GM19328 (cell line): ENCODE measurements around the gene ABI2.
"Not testable (repeated sequence)": the region's sequence is repeated elsewhere in the genome, so short reads cannot be mapped to it uniquely, and the experiment has no call there.

Source experiments
- ATAC-seq: cut with Tn5 transposase; IDR thresholded peaks from one replicate; pipeline ENCODE4 v1.9.1; 2021; ENCODE audit warnings: mild to moderate bottlenecking, moderate library complexity; ENCODE audit not compliant: unreplicated experiment

Gene ABI2

DNA sequence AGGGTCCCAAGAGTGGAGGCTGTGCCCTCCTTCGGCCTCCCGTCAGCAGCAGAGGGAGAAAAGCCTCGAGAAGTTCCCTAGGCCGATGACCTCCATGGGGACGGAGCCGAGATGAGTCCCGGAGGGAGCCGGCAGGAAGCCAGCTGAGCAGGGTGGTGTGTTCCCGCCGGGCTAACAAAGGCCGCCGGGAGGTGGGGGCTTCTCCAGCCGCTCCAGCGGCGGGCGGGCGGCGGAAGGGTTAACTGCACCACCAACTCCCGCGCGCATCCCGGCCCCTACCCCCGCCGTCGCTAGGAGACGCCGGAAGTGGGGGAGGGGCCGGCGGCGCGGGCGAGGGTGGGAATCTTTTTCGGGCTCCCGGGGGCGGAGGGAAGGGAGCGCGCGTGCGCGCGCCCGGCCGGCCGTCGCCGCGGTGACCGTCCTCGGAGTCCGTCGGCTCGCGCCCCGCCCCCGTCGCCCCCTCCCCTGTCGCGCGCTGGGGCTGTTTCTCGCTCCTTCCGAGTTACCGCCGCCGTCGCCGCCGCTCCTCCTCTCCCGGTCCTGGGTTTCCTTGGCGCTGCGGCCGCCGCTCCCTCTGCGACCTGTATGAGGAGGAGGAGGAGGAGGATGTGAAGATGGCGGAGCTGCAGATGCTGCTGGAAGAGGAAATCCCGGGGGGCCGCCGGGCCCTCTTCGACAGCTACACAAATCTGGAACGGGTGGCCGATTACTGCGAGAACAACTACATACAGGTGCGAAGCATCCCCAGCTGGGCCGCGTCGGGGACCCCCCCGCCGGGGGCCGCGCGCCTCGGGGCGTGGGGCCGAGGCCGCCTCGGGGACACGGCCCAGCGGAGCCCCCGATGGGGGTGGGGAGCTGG is at the start of gene ABI2:
TSS of gene ABI2 (plus strand) at position 494 of the 859 bp plus-strand sequence. CDS start at position 615, 121 bp downstream.
- peak; percentile 69 for ATAC-seq

DNA sequence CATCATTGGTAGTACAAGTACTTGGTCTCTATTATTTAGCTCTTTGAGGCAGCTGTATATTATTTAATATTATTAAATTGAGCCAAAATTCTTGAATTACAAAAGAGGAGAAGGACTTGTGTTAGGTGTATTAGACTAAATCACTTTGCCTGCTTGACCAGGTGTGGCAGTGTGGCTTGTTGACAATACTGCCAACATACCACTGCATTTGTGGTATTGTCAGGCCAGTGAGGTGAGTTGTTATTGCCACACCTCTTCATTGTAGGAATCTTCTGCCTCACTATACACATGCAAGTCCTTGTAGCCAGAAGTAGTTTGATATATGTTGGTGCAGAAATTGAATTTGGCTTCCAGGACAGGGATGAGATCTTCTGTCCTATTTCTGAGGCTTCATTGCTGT is 48.9 kb upstream of the ABI2 start:
- no peak for ATAC-seq

DNA sequence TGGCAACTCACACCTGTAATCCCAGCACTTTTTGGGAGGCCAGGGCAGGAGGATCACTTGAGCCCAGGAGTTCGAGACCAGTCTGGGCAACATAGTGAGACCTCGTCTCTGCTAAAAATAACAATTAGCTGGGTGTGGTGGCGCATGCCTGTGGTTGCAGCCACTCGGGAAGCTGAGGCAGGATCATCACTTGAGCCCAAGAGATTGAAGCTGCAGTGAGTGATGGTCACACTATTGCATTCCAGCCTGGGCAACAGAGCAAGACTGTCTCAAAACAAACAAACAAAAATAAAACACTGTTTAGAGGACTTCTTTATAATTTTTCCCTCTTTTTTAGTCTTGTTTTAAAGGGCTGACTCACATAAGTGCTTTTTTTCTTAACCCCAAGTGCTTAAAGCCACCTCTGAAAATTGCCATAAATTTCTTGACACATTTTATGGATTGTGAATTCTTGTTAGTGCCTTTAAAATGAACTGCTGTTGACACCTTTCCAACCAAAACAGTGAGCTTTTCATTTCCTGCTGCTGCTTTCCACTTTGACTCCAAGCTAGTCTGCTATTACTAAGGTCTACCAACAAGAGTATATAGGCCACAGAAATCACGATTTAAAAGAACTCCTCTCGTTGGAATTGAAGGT is 47.6 kb upstream of the ABI2 start:
- ATAC-seq: no peak

DNA sequence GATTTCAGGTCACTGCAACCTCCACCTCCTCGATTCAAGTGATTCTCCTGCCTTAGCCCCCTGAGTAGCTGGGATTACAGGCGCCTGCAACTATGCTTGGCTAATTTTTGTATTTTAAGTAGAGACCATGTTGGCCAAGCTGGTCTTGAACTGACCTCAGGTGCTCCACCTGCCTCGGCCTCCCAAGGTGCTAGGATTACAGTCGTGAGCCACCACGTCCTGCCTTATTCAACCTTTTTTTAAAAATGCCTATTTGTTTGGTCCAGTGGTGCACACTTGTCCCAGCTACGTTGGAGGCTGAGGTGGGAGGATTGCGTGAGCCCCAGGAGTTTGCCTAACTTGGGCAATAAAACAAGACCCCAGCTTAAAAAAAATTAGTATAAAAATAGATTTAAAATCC is 46.1 kb upstream of the ABI2 start:
- no peak for ATAC-seq

DNA sequence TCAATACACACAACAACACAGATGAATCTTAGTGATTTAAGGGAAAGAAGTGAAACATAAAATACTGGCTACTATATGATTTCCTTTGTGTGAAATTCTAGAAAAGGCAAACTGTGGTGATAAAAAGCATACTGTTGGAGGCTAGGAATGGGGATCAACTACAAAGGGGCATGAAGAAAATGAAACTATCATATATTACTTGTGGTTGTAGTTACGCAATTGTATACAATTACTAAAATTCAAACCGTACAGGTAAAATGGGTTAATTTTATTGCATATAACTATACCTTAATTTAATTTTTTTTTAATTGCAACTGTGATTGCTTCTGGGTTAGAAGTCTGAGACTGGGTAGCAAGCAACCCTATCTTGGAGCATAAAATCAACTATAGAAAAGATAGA is 41.7 kb upstream of the ABI2 start:
- ATAC-seq: no peak

DNA sequence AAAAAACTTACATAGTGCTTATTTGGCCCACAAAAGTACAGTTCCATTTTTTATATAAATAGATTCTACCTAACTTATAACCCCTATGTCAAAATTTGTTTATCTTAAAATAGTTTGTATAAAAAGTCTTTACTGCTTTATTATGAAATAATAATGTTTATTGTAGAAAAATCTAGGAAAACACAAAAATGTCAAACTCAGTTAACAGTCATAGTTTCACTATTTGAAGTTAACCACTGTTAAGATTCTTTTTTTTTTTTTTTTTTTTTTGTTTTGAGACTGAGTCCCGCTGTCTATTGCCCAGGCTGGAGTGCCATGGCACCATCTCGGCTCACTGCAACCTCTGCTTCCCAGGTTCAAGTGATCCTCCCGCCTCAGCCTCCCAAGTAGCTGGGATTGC is 26.5 kb upstream of the ABI2 start:
- no peak for ATAC-seq

DNA sequence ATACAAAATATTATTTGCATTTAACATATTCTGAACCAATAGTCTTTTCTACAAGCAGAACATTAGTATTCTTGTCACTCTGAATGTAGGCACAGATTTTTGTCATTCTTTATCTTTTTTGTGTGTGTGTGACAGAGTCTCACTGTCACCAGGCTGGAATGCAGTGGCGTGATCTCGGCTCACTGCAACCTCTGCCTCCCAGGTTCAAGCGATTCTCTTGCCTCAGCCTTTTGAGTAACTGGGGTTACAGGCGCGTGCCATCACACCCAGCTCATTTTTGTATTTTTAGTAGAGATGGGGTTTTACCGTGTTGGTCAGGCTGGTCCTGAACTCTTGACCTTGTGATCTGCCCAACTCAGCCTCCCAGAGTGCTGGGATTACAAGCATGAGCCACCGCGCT is 25.6 kb upstream of the ABI2 start:
- ATAC-seq: not testable (repeated sequence)

DNA sequence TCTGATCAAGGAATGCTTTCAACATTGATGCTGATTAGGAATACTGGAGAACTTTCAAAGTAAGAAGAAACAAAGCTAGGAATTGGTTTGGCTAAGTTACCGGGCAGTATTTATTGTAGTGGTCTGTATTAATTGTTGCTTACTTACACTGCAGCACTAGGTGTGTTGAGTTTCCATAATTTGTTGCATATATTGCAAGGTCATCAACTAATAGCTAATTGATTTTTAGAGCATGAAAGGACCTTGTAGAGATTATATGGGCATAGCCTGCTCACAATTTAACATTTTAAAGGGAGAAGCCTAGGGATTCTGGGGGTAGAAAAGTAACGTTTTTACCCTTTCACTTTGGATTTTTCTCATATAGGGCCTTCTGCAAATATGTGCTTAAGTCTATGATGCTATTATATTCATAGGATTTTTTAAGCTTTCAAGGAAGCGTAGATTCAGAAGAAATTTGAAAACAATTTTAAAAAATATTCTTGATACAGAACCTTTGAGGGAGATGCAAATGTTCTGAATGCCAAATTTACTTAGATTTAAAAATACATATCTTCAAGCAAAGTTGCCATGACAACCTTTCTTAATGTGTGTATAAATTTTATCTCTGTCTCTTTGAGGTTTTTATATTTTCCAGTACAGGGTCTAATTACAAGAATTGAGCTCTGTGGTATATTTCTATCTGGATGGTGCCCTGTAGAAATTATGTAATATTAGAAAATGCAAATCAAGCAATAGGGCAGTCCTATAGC is 17.3 kb upstream of the ABI2 start:
- ATAC-seq: no peak

DNA sequence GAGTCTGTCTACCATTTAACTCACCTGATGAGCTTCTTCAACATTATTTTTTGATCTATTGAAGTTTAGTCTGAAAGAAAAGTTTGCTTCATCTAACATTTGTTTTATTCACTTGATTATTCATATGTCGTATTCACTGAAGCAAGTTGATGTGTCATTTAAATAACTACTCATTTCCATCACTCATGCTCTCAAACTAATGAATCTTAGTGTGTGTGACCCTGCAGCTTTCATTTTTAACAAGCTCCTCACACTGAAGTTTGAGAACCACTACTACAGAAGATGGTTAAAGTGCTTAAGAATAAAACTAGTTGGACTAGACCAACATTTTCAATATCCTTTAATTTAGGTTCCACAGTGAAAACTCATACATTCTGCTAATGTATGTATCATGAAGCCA is 1.8 kb upstream of the ABI2 start:
- no peak for ATAC-seq

DNA sequence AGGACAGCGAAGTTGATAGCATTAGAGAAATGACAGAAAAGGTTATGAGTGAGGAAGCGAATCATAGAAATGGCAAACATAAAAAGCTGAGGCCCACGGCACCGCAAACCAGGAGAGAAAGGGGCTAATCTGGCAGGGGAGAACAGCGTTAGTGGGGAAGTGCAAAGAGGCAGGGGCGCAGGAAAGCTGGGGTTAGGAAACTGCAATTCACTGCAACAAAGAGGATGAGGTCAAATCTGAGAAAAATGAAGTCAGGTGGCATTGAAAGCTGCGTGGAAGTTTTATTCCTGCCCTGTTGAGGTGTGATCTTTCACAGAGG is 653 bp upstream of the ABI2 start:
- ATAC-seq: no peak

DNA sequence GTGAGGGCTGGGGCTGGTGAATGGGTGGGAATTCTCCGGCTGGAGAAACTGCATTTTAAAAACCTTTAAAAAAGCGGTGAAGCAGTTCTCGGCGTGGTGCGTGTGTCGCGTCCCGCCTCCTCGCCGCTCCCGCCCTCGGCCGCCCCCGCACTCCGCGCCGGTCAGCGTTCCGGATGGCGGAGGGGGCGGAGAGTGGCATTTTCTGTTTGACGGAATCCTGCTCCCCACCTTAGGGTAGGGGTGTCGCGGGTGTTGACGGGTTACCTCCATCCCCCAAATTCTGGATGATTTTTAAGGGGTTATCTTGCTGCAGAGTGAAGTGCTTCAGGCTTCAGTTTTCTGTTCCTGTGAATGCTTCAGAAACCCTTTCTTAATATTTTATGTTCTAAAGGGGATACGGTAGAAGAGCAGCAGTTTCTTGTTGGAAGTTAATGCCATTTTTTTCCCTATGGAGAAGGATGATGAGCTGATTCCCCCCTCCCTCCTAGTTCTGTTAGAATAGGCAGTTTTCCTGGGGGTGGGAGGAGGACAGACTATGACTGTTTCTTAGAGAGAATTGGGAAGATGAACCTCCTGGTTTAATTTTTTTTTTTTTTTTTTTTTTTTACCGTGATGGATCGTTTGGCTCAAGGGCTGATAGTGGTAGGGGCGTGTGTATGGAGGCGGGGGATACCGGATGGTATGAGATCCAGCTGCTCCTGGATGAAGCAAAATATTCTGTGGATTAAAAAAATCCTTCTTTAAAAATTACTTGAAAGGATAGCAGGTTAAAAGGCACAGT is 756 bp downstream of the ABI2 start:
- ATAC-seq: peak; percentile 50

DNA sequence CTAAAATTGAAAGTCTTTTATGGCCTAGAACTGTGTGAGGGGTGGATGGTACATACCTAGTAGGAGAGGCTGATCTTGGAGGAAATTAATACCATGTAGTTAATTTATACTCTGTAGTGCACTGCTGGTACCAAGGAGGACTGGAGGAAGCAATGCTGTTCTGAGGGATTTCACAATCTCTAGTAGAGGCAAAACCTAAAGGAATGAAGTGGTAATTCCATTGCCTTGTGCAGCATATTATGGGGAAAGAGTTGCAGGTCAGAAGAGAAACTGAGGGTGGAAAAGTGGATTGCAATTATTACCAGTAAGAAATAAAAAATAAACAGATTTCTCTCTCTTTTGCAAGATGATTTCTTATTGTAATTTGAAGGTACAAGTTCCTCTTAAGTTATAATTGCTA is 2.2 kb downstream of the ABI2 start:
- ATAC-seq: no peak

DNA sequence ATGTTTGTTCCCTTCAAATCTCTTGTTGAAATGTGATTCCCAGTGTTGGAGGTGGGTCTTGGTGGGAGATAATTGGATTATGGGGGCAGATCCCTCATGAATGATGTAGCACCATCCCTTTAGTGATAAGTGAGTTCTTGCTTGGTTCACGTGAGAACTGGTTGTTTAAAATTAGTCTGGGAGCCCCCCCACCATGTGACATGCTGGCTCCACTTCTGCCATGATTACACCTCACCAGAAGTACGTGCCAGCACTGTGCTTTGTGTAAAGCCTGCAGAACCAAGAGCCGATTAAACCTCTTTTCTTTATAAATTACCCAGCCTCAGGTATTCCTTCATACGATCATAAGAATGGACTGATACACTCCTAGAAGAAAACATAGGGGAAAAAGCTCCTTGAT is 10.1 kb downstream of the ABI2 start:
- ATAC-seq: no peak

DNA sequence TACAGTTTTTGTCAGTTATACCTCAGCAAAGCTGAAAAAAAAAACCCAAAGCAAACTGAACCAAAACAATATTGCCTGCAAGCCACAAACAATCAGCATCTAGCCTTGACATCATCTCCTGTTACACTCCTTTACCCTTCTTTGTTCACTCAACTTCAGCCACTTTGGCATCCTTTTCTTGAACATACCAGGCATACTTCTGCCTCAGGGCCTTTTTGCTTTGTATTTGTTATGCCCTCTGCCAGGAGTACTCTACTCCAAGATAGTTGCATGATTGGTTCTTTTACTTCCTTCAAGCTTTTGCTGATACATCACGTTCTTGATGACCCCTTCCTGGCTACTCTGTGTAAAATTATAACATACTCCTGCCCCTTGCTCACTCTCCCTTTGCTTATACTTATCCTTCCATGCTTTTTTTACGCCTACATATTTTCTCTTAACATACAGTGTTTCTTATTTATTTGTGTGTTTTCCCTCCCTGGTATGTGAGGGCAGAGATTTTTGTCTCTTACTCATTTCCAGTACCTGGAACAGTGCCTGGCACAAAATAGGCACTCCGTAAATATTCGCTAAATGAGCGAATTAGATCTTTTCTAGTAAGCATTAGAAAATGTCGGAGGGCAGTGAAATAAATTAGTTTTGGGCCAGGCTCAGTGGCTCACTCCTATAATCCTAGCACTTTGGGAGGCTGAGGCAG is 12.7 kb downstream of the ABI2 start:
- no peak for ATAC-seq

DNA sequence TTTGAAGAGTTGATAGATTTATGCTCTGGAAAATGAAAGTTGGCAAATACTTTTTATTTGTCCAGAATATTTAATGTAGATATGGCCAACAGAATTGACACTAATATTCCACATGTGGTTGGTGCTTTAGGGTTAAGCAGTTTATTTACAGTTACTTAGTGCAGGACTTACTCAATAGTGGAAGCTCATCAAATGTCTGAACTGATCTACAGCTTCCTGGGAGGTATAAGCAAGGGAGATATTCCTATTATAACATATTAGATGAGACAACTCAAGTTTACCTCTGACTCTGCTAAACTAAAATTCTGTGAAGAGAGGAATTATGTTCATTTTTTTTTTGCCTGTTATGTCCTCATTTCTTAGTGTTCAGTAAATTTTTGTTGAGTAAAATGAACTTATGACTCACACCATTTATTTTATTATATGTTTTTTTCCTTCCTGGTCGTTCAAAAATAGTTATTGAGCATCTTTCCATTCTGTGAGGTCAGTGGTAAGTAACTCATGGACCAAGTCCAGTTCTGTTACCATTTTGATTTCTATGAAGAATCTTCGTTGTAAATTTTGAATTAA is 13.6 kb downstream of the ABI2 start:
- ATAC-seq: no peak

DNA sequence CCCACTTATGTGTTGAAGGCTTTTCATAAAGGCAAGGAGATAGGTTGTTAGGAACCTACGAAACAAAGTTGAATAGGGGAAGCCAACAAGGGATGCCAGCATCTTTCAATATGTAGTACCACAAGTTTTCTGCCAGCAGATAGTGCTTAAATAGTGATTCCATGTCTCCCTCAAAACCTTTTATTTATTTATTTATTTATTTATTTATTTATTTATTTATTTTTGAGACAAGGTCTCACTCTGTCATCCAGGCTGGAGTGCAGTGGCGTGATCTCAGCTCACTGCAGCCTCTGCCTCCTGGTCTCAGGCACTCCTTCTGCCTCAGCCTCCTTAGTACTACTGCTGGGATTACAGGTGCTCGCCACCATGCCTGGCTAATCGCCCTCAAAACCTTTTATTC is 14.2 kb downstream of the ABI2 start:
- not testable (repeated sequence) for ATAC-seq

DNA sequence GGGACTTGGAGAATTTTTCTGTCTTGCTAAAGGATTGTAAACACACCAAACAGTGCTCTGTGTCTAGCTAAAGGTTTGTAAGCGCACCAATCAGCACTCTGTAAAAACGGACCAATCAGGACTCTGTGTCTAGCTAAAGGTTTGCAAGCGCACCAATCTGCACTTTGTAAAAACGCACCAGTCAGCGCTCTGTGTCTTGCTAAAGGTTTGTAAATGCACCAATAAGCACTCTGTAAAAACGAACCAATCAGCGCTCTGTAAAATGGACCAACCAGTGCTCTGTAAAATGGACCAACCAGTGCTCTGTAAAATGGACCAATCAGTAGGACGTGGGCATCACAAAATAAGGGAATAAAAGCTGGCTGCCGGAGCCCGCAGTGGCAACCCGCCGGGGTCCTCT is 16.5 kb downstream of the ABI2 start:
- ATAC-seq: no peak

DNA sequence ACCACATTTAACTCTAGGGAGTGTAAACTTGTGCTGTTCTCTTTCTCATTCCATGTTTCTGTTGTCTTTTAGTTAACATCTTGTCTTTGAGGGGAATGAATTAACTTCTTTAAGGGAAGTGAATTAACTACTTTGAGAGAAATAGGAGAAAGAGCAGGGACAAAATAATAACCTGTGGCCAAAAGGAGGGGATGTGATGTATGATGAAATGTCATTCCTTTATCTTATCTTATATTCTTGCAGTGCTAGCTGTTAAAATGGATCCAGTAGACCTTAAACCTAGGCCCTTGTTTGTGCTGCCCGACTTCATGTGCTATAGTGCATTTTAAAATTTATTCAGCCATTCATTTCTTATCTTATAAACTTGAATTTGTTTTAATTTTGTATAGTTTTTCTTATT is 18.4 kb downstream of the ABI2 start:
- no peak for ATAC-seq

DNA sequence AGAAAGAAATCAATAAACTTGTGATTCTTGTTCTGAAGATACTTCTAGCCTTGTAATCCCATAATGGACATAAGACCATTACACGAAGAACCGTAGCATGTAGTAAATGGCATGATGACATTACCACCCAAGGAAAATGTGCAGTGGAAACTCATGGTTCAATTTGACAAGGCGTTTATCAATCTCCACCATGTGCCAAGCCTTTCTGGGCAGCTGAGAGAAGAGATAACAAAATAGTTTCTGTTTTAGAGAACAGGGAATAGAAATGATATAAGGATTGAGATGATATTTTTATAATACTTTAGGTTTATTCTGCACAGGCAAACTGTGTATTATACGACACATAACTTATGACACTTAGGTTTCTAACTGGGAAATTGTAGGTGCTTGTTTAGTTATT is 19.2 kb downstream of the ABI2 start:
- no peak for ATAC-seq

DNA sequence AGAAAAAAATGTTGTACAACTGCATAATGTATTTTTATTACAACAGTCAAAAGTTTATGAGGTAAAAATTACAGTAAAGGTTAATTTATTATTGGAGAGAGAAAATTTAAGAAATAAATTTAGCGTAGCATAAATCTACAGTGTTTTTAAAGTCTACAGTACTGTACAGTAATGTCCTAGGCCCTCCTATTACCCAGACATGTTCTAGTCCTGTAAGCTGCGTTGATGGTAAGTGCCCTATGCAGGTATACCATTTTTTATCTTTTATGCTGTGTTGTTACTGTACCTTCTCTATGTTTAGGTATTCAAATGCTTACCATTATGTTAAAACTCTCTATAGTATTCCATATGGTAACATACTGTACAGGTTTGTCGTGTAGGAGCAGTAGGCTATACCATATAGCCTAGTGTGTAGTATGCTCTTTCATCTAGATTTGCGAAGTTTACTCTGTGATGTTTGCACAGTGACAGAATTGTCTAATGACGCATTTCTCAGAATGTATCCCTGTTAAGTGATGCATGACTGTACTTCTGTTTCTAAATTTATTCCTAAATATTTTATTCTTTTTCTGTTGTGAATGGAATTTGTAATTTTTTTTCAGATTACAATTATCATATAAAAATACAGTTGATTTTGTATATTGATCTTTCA is 24.5 kb downstream of the ABI2 start:
- no peak for ATAC-seq
